GM23338 (cell line): ENCODE measurements around the gene HEXD. TPM values are rescaled to one million over a fixed set of nuclear protein-coding genes. Genes with fewer than 3 reads are reported as not detected.
"Not testable (repeated sequence)": the region's sequence is repeated elsewhere in the genome, so short reads cannot be mapped to it uniquely, and the experiment has no call there.

ENCODE experiments used
- ATAC-seq: fragments of 200-7000 bp; cut with Tn5 transposase; 3 replicates; pipeline ENCODE4 v1.9.1; 2020
- DNase-seq: peaks from one replicate; pipeline ENCODE4 v3.0.0-alpha.2; 2015; ENCODE audit warnings: low spot score
- H2AFZ ChIP-seq: fragments of 200-600 bp; sonication (generic); 2 replicates; pipeline ENCODE4 v1.8.0; 2016; ENCODE audit warnings: antibody characterized with exemption, mild to moderate bottlenecking, moderate library complexity
- H3F3A ChIP-seq: fragments of 200-600 bp; sonication (generic); replicated peaks from 2 replicates; pipeline ENCODE4 v1.8.0; 2017; ENCODE audit warnings: antibody characterized with exemption, mixed run types, low read depth
- H3K27ac ChIP-seq: fragments of 200-600 bp; sonication (generic); 2 replicates; pipeline ENCODE4 v1.6.1; 2016; ENCODE audit warnings: low read depth
- H3K27me3 ChIP-seq: fragments of 200-600 bp; sonication (generic); 2 replicates; pipeline ENCODE4 v1.8.0; 2016; ENCODE audit warnings: mild to moderate bottlenecking, mixed run types, moderate library complexity; ENCODE audit not compliant: insufficient read depth
- H3K36me3 ChIP-seq: fragments of 200-600 bp; sonication (generic); 2 replicates; pipeline ENCODE4 v1.8.0; 2016; ENCODE audit warnings: mild to moderate bottlenecking; ENCODE audit not compliant: insufficient read depth
- H3K4me1 ChIP-seq: fragments of 200-600 bp; sonication (generic); 2 replicates; pipeline ENCODE4 v1.8.0; 2016; ENCODE audit warnings: mild to moderate bottlenecking, moderate library complexity; ENCODE audit not compliant: insufficient read depth
- H3K4me2 ChIP-seq: fragments of 200-600 bp; sonication (generic); 2 replicates; pipeline ENCODE4 v1.7.1; 2017; ENCODE audit warnings: mixed run types
- H3K4me3 ChIP-seq: fragments of 200-600 bp; sonication (generic); 2 replicates; pipeline ENCODE4 v1.6.1; 2016; ENCODE audit warnings: mixed run types
- H3K79me2 ChIP-seq: fragments of 200-600 bp; sonication (generic); replicated peaks from 2 replicates; pipeline ENCODE4 v1.8.0; 2017; ENCODE audit warnings: mild to moderate bottlenecking; ENCODE audit not compliant: insufficient read depth
- H3K9me2 ChIP-seq: fragments of 200-600 bp; sonication (generic); 2 replicates; pipeline ENCODE4 v1.8.0; 2017; ENCODE audit not compliant: insufficient read depth
- H4K20me1 ChIP-seq: fragments of 200-600 bp; sonication (generic); replicated peaks from 2 replicates; pipeline ENCODE4 v1.8.0; 2017; ENCODE audit warnings: mild to moderate bottlenecking; ENCODE audit not compliant: insufficient read depth
- H3K27ac Mint-ChIP-seq: 2 replicates; pipeline ENCODE4 v1.8.0; 2020; ENCODE audit warnings: inconsistent platforms, mild to moderate bottlenecking, moderate library complexity, mixed read lengths
- H3K27me3 Mint-ChIP-seq: 3 replicates; pipeline ENCODE4 v1.8.0; 2022; ENCODE audit warnings: low read depth, mild to moderate bottlenecking, moderate library complexity, mixed read lengths, inconsistent platforms; ENCODE audit not compliant: insufficient read depth, poor library complexity
- H3K36me3 Mint-ChIP-seq: 3 replicates; pipeline ENCODE4 v1.8.0; 2021; ENCODE audit warnings: low read depth, mild to moderate bottlenecking, inconsistent platforms, moderate library complexity, mixed read lengths
- H3K4me1 Mint-ChIP-seq: 3 replicates; pipeline ENCODE4 v1.8.0; 2020; ENCODE audit warnings: mild to moderate bottlenecking, inconsistent platforms, mixed read lengths
- H3K4me3 Mint-ChIP-seq: 3 replicates; pipeline ENCODE4 v1.8.0; 2021; ENCODE audit warnings: moderate library complexity, mild to moderate bottlenecking, inconsistent platforms, mixed read lengths
- H3K9me3 Mint-ChIP-seq: 3 replicates; pipeline ENCODE4 v1.8.0; 2020; ENCODE audit warnings: moderate library complexity, mild to moderate bottlenecking, inconsistent platforms, mixed read lengths
- CREB1 ChIP-seq: fragments of 250-450 bp; sonication (Bioruptor Pico); IDR thresholded peaks from 2 replicates; pipeline ENCODE4 v1.5.0; 2020; ENCODE audit warnings: low read depth, mild to moderate bottlenecking, moderate library complexity
- ETS1 ChIP-seq: IDR thresholded peaks from 2 replicates; pipeline ENCODE4 v1.6.1; 2016; ENCODE audit warnings: antibody characterized with exemption
- NANOG ChIP-seq: IDR thresholded peaks from 2 replicates; pipeline ENCODE4 v1.6.1; 2016; ENCODE audit warnings: antibody characterized with exemption, borderline replicate concordance
- REST ChIP-seq: IDR thresholded peaks from one replicate; pipeline ENCODE4 v1.6.1; 2018; ENCODE audit warnings: antibody characterized with exemption; ENCODE audit not compliant: unreplicated experiment
- STAT1 ChIP-seq: IDR thresholded peaks from one replicate; pipeline ENCODE4 v1.6.1; 2016; ENCODE audit warnings: antibody characterized with exemption; ENCODE audit not compliant: unreplicated experiment
- ZNF114 ChIP-seq: fragments of 250-450 bp; sonication (Bioruptor Pico); IDR thresholded peaks from 2 replicates; pipeline ENCODE4 v1.5.0; 2020; ENCODE audit warnings: mild to moderate bottlenecking, moderate library complexity
- ZNF462 ChIP-seq: fragments of 250-450 bp; sonication (Bioruptor Pico); IDR thresholded peaks from 2 replicates; pipeline ENCODE4 v1.5.0; 2020; ENCODE audit warnings: mild to moderate bottlenecking, moderate library complexity
- polyA plus RNA-seq: library from polyadenylated mRNA; unstranded; fragments of >200 nt; fragmentation: Nextera tagmentation; extraction: Ambion mirVana; gene quantifications from 2 replicates; pipeline ENCODE4 v1.2.1, GENCODE V29; 2016
- total RNA-seq: library from RNA; depleted of rRNA; stranded (reverse); fragments of >200 nt; shearing (Covaris generic); gene quantifications from 2 replicates; pipeline ENCODE4 v1.2.3, GENCODE V29; 2014

The HEXD gene
- total and polyA plus RNA-seq, 2 experiments from 2014 or later, result 11.9 to 31.1 TPM

- ATAC-seq (no peak), DNase-seq (no peak)
- Histone ChIP-seq H4K20me1 (no peaks in the 10 kb centered on the region), H3K27me3 (peaks cover 41% of the 10 kb centered on the region), H3F3A (no peaks in the 10 kb centered on the region), H2AFZ (no peak overlapping the region), H3K36me3 (no peaks in the 10 kb centered on the region), H3K4me3 (no peak overlapping the region), H3K4me1 (no peaks in the 10 kb centered on the region; the same call in 1 of the 2 replicates), H3K4me2 (no peak overlapping the region), H3K27ac (no peak overlapping the region), H3K79me2 (no peaks in the 10 kb centered on the region), H3K9me2 (no peaks in the 10 kb centered on the region)
- peaks cover 40% of the 10 kb centered on the region for H3K27me3 Mint-ChIP-seq
- H3K4me3 Mint-ChIP-seq, result no peak overlapping the region
- H3K4me1 Mint-ChIP-seq, result no peaks in the 10 kb centered on the region; the same call in 2 of the 3 replicates
- TF ChIP-seq NANOG, result no peak
- no peak for TF ChIP-seq REST
- no peak for TF ChIP-seq ZNF114
- no peak for TF ChIP-seq STAT1
- no peak for TF ChIP-seq ETS1
- no peak for TF ChIP-seq ZNF462 (CRISPR knock-in tag)
- no peak for TF ChIP-seq CREB1
- no peak overlapping the region for H3K27ac Mint-ChIP-seq
- no peaks in the 10 kb centered on the region; the same call in 2 of the 3 replicates for H3K9me3 Mint-ChIP-seq
- H3K36me3 Mint-ChIP-seq, result no peaks in the 10 kb centered on the region
These were observed 42.0 kb upstream of the HEXD start for GRCh38 chr17:82376042-82376730.

- H3K4me1 ChIP-seq, H2AFZ ChIP-seq, H3K4me2 ChIP-seq, H3K36me3 Mint-ChIP-seq, H3K9me3 Mint-ChIP-seq, H3K27ac Mint-ChIP-seq, ATAC-seq, H3K4me1 Mint-ChIP-seq, H3K4me3 ChIP-seq, H3K36me3 ChIP-seq, DNase-seq, H3K4me3 Mint-ChIP-seq, H3K79me2 ChIP-seq, H4K20me1 ChIP-seq, H3K27ac ChIP-seq, H3K9me2 ChIP-seq, H3F3A ChIP-seq: not testable (repeated sequence)
- peaks cover 43% of the 10 kb centered on the region for H3K27me3 Mint-ChIP-seq
- peaks cover 30% of the 10 kb centered on the region for H3K27me3 ChIP-seq
These were observed 40.9 kb upstream of the HEXD start for GRCh38 chr17:82377294-82377693.
